Glutamatergic neuron (in vitro differentiated cells): ENCODE results near the gene EHF. TPM values are rescaled to one million over a fixed set of nuclear protein-coding genes. Genes with fewer than 3 reads are reported as not detected.

Experiments used
- DNase-seq: peaks from one replicate; pipeline ENCODE4 v3.0.0; 2022
- H3K27ac Mint-ChIP-seq: one replicate; pipeline ENCODE4 v1.8.0; 2020; ENCODE audit warnings: mild to moderate bottlenecking, mixed read lengths, inconsistent platforms; ENCODE audit not compliant: unreplicated experiment
- H3K27me3 Mint-ChIP-seq: one replicate; pipeline ENCODE4 v1.8.0; 2020; ENCODE audit warnings: mild to moderate bottlenecking, moderate library complexity, mixed read lengths, inconsistent platforms; ENCODE audit not compliant: unreplicated experiment
- H3K36me3 Mint-ChIP-seq: one replicate; pipeline ENCODE4 v1.8.0; 2020; ENCODE audit warnings: mild to moderate bottlenecking, mixed read lengths, inconsistent platforms; ENCODE audit not compliant: unreplicated experiment
- H3K4me1 Mint-ChIP-seq: one replicate; pipeline ENCODE4 v1.8.0; 2020; ENCODE audit warnings: mild to moderate bottlenecking, low read depth, mixed read lengths, inconsistent platforms; ENCODE audit not compliant: unreplicated experiment
- H3K4me3 Mint-ChIP-seq: one replicate; pipeline ENCODE4 v1.8.0; 2020; ENCODE audit warnings: mild to moderate bottlenecking, mixed read lengths, inconsistent platforms; ENCODE audit not compliant: unreplicated experiment
- H3K9me3 Mint-ChIP-seq: one replicate; pipeline ENCODE4 v1.8.0; 2020; ENCODE audit warnings: mild to moderate bottlenecking, moderate library complexity, mixed read lengths, inconsistent platforms; ENCODE audit not compliant: unreplicated experiment
- total RNA-seq: library from RNA; stranded (reverse); fragmentation: NEBNext Ultra II Directional; extraction: Animal tissue kit (Norgen Biotek cat#: 25700); gene quantifications from one replicate; pipeline ENCODE4 v1.2.1, GENCODE V29; 2021; ENCODE audit not compliant: unreplicated experiment
- TF ChIP-seq, protein P1 (sequence below): fragments of 200-600 bp; sonication (generic); IDR thresholded peaks from one replicate; pipeline ENCODE4 v1.5.0; 2021; ENCODE audit not compliant: partially characterized antibody, unreplicated experiment

The EHF gene
- total RNA-seq, 1 donor from 2014 or later, result not detected

DNA sequence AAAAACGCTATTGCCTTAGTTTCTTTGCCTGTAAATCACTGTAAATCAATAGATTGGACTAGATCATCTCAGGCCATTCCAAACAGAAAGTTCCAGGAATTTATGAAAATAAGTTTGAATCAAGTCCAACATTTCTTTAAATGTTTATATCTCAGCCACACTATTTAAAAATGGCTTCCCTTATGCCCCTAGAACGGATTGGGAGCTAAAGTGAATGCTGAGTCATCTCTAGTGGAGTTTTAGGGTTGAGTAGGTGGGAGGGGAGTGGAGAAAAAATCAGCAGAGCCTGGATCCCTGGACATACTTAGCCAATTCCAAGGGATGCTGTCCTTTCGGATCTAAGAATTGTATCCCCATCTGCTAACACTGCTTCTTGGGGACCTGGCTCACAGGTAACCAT, 48.6 kb downstream of the EHF start:
- Mint-ChIP-seq H3K27me3 (no peaks in the 10 kb centered on the region), H3K9me3 (no peaks in the 10 kb centered on the region), H3K4me3 (no peak overlapping the region), H3K27ac (no peak overlapping the region), H3K36me3 (no peaks in the 10 kb centered on the region), H3K4me1 (no peaks in the 10 kb centered on the region)
- TF ChIP-seq, protein P1, sequence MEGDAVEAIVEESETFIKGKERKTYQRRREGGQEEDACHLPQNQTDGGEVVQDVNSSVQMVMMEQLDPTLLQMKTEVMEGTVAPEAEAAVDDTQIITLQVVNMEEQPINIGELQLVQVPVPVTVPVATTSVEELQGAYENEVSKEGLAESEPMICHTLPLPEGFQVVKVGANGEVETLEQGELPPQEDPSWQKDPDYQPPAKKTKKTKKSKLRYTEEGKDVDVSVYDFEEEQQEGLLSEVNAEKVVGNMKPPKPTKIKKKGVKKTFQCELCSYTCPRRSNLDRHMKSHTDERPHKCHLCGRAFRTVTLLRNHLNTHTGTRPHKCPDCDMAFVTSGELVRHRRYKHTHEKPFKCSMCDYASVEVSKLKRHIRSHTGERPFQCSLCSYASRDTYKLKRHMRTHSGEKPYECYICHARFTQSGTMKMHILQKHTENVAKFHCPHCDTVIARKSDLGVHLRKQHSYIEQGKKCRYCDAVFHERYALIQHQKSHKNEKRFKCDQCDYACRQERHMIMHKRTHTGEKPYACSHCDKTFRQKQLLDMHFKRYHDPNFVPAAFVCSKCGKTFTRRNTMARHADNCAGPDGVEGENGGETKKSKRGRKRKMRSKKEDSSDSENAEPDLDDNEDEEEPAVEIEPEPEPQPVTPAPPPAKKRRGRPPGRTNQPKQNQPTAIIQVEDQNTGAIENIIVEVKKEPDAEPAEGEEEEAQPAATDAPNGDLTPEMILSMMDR, result no peak
- no peak for DNase-seq

GRCh38 chr11:34671117-34671516, 50.2 kb downstream of the EHF start:
- no peaks in the 10 kb centered on the region for H3K27me3 Mint-ChIP-seq
- H3K4me1 Mint-ChIP-seq, result no peaks in the 10 kb centered on the region
- no peak overlapping the region for H3K4me3 Mint-ChIP-seq
- no peaks in the 10 kb centered on the region for H3K9me3 Mint-ChIP-seq
- H3K36me3 Mint-ChIP-seq, result no peaks in the 10 kb centered on the region
- H3K27ac Mint-ChIP-seq, result no peak overlapping the region
- DNase-seq, result no peak
- TF ChIP-seq, protein P1, result no peak

DNA sequence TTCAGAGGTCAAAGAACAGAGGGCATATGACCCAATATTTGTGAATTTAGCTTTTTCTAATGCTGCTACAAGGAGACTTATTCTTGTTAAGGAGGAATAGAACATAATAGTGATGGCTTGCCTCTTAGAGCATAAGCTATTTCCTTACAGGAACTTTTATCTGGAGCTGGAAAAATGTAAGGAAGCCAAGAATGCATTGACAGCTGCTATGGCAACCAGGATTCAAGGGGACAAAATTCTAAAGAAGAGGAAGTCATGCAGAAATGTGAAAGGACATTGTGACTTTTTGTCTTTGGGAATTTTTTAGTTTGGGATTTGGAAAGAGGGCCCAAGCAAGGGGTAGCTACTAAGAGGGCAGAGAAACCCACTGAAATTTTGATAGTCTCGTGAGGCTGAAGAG, 51.1 kb downstream of the EHF start:
- Mint-ChIP-seq H3K9me3 (no peaks in the 10 kb centered on the region), H3K36me3 (no peaks in the 10 kb centered on the region), H3K27ac (no peak overlapping the region), H3K4me3 (no peak overlapping the region), H3K27me3 (no peaks in the 10 kb centered on the region), H3K4me1 (no peaks in the 10 kb centered on the region)
- DNase-seq, result no peak
- TF ChIP-seq, protein P1, result no peak

- no peak for DNase-seq
- Mint-ChIP-seq H3K4me3 (no peak overlapping the region), H3K27ac (no peak overlapping the region), H3K9me3 (no peaks in the 10 kb centered on the region), H3K36me3 (no peaks in the 10 kb centered on the region), H3K4me1 (no peaks in the 10 kb centered on the region), H3K27me3 (no peaks in the 10 kb centered on the region)
- TF ChIP-seq, protein P1, result no peak
These were observed 53.1 kb downstream of the EHF start for GRCh38 chr11:34674038-34674437.

DNA sequence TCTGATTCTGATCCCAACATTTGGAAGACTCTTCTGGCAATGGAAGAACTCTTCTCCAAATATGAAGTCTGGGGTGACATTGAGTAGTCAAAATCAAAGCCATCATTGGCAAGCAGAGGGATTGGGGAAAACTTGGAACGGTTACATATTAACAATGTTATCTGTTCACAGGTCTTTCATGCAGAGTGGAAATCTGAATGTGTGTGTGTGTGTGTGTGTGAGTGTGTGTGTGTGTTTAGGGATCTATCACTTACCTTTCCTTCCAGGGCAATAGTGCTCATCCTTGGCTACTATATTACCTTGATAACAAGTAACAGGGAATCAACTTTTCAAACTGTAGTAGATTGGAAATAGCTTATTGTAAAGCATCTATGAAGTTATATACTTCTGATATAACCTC, 55.3 kb downstream of the EHF start:
- no peaks in the 10 kb centered on the region for H3K4me1 Mint-ChIP-seq
- no peaks in the 10 kb centered on the region for H3K36me3 Mint-ChIP-seq
- TF ChIP-seq, protein P1, result no peak
- no peaks in the 10 kb centered on the region for H3K9me3 Mint-ChIP-seq
- H3K4me3 Mint-ChIP-seq, result no peak overlapping the region
- DNase-seq, result no peak
- no peaks in the 10 kb centered on the region for H3K27me3 Mint-ChIP-seq
- H3K27ac Mint-ChIP-seq, result no peak overlapping the region
